HL-60 (cell line): Measurements from ENCODE around the gene MIS18A.

ENCODE experiments used
- GABPA ChIP-seq: IDR thresholded peaks from 2 replicates; pipeline ENCODE4 v1.6.1; 2012; ENCODE audit warnings: low read depth
- POLR2AphosphoS5 ChIP-seq: IDR thresholded peaks from 2 replicates; pipeline ENCODE4 v1.6.1; 2012; ENCODE audit warnings: low read depth
- SPI1 ChIP-seq: IDR thresholded peaks from 2 replicates; pipeline ENCODE4 v1.6.1; 2012; ENCODE audit warnings: low read depth, mild to moderate bottlenecking, borderline replicate concordance
- TF ChIP-seq, protein P1 (sequence below): IDR thresholded peaks from one replicate; pipeline ENCODE4 v1.5.1; 2011; ENCODE audit warnings: low read length, control low read depth, inconsistent platforms; ENCODE audit not compliant: insufficient read depth
- TF ChIP-seq, protein P2 (sequence below): IDR thresholded peaks from 2 replicates; pipeline ENCODE4 v1.6.1; 2012; ENCODE audit warnings: low read depth; ENCODE audit not compliant: insufficient replicate concordance

DNA sequence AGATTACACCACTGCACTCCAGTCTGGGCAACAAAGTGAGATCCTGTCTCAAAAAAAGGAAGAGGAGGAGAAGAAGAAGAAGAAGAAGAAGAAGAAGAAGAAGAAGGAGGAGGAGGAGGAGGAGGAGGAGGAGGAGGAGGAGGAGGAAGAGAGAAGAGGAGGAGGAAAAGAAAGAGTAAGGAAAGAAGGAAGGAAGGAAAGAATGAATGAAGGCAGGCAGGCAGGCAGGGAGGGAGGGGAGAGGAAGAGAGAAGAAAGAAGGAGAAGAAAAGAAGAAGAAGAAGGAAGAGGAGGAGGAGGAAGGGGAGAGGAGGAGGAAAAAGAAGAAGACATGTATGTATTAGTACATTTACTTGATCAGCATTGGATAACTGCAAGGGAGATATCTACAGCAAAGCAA lies 26.7 kb downstream of the MIS18A start:
- TF ChIP-seq, protein P1, sequence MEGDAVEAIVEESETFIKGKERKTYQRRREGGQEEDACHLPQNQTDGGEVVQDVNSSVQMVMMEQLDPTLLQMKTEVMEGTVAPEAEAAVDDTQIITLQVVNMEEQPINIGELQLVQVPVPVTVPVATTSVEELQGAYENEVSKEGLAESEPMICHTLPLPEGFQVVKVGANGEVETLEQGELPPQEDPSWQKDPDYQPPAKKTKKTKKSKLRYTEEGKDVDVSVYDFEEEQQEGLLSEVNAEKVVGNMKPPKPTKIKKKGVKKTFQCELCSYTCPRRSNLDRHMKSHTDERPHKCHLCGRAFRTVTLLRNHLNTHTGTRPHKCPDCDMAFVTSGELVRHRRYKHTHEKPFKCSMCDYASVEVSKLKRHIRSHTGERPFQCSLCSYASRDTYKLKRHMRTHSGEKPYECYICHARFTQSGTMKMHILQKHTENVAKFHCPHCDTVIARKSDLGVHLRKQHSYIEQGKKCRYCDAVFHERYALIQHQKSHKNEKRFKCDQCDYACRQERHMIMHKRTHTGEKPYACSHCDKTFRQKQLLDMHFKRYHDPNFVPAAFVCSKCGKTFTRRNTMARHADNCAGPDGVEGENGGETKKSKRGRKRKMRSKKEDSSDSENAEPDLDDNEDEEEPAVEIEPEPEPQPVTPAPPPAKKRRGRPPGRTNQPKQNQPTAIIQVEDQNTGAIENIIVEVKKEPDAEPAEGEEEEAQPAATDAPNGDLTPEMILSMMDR, result no peak
- TF ChIP-seq POLR2AphosphoS5 (no peak), GABPA (no peak), SPI1 (no peak)
- TF ChIP-seq, protein P2, sequence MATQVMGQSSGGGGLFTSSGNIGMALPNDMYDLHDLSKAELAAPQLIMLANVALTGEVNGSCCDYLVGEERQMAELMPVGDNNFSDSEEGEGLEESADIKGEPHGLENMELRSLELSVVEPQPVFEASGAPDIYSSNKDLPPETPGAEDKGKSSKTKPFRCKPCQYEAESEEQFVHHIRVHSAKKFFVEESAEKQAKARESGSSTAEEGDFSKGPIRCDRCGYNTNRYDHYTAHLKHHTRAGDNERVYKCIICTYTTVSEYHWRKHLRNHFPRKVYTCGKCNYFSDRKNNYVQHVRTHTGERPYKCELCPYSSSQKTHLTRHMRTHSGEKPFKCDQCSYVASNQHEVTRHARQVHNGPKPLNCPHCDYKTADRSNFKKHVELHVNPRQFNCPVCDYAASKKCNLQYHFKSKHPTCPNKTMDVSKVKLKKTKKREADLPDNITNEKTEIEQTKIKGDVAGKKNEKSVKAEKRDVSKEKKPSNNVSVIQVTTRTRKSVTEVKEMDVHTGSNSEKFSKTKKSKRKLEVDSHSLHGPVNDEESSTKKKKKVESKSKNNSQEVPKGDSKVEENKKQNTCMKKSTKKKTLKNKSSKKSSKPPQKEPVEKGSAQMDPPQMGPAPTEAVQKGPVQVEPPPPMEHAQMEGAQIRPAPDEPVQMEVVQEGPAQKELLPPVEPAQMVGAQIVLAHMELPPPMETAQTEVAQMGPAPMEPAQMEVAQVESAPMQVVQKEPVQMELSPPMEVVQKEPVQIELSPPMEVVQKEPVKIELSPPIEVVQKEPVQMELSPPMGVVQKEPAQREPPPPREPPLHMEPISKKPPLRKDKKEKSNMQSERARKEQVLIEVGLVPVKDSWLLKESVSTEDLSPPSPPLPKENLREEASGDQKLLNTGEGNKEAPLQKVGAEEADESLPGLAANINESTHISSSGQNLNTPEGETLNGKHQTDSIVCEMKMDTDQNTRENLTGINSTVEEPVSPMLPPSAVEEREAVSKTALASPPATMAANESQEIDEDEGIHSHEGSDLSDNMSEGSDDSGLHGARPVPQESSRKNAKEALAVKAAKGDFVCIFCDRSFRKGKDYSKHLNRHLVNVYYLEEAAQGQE, result no peak
